Activated naive CD4-positive, alpha-beta T cell treated with anti-CD3 and anti-CD28 coated beads, Interleukin-2, amount 50 U/mL, for 16 hours (primary cell): ENCODE measurements around the gene C2orf68.
"Not testable (repeated sequence)": the region's sequence is repeated elsewhere in the genome, so short reads cannot be mapped to it uniquely, and the experiment has no call there.

ENCODE experiments used
- DNase-seq: peaks from one replicate; pipeline ENCODE4 v3.0.0-alpha.2; 2020

Gene C2orf68

DNA sequence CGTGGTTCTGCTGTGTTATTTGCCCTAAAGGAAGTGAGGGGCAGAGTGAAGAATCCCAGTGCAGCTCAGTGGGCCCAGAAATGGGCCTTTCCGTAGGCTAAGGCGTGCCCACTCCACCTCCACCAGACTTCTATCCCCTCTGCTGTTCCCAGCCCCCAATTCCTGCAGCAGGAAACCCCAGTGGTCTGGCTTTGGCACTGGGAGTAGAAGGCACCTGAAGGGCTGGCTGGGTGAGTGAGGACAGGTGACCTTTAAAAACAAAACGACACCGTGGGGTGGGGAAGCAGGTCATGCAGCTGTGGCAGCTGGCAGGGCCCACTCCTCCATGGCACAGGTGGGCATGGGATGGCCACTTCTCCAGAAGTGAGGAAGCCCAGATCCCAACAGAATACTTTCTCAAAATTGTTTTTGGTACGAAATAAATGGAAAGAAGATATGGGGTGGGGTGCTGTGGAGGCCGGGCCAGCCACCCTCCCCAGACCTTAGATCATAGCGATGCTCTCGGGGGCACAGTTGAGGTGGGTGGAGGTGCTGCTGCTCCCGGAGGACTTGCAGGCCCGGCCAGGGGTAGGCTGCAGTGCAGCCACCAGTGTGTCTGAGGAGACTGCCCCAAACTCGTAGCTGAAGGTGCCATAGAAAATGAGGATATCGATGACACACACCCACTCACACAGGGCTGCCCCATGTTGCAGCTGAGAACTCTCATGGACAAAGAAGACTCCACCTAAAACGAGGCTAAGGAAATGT is 13.1 kb downstream of the C2orf68 start:
- no peak for DNase-seq

GRCh38 chr2:85597241-85597640 is 14.6 kb downstream of the C2orf68 start:
- no peak for DNase-seq

DNA sequence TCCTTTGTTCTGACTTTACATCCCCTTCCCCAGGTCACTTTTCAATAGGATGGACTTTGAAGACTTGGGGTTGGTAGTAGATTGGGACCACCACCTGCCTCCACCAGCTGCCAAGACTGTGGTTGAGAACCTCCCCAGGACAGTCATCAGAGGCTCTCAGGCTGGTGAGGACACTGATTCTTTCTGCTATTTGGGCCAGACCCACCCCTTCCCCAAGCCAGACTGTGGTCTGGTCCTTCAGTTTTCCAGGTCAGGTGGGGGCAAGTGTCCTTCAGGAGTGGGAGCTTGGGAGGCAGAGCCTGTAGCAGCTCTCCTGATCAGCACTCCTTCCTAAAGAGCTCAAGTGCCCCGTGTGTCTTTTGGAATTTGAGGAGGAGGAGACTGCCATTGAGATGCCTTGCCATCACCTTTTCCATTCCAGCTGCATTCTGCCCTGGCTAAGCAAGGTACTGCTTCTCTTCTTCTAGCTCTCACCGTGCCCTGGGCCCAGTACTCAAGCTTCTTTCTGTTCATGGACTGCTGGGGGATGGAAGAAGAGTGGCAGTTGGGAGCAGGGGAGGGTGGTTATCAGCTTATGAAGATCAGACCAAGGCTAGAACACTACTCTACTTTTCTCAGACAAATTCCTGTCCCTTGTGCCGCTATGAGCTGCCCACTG is 15.3 kb downstream of the C2orf68 start:
- DNase-seq = no peak

GRCh38 chr2:85596026-85596333 is 15.9 kb downstream of the C2orf68 start:
- DNase-seq = peak; percentile 42

DNA sequence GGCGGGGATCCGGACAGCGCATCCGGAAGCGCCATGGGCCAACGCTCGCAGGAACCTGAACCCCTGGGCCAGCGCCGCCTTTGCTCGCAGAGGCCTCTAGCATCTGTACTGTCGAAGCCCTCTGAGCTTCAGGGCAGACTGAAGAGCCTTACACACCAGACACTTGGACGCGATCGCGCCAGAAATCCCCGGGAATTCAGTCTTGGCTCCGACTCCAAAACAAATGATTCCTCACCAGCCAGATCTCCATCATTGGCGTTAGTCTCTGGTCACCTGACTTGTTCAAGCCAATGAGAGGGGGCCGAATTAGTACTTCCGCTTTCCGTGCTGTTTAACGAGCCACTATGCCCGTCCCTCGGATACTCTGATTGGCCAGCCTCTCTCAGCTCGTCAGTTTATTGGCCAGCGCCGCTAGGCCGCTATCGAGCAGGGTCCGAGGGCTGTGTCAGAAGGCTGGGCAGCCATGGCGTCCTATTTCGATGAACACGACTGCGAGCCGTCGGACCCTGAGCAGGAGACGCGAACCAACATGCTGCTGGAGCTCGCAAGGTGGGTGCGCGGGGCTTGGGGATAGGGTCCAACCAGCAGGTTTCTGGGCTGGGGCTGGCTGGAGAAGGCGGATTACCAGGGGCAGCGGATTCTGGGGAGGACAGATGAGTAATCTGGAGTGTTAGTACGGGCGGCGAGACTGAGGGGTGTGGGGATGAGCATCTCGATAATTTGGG is 16.4 kb downstream of the C2orf68 start, which contains the start of gene RNF181:
TSS of gene RNF181 (plus strand) at position 445 of the 725 bp plus-strand sequence. CDS start at position 464, 19 bp downstream.
- DNase-seq = peak; percentile 88

DNA sequence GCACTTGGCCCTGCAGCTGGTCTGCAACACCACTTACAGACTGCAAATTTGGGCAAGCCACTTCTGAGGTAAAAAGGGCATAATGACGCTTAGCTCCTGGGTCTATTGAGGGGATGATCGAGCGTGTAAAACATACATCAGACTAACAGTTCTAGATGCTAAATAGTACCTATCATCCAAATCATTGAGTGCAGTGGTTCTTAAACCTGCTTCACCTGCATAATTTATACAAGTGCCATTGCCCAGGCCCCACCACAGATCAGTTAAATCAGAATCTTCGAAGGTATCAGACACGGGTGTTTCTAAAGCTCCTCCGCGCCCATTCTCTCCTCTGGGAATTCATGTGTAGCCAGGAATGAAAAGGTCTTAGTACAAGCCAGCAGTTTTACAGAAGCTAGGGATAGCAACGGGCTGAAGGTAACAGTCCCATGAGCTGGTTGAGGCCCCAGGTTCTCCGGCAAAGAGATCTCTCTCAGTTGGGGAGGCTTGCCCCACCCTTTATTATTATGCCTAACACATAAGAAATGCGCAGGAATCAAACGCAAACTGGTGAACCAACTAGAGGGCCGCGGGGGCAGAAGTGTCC is 17.1 kb downstream of the C2orf68 start:
- DNase-seq = no peak

DNA sequence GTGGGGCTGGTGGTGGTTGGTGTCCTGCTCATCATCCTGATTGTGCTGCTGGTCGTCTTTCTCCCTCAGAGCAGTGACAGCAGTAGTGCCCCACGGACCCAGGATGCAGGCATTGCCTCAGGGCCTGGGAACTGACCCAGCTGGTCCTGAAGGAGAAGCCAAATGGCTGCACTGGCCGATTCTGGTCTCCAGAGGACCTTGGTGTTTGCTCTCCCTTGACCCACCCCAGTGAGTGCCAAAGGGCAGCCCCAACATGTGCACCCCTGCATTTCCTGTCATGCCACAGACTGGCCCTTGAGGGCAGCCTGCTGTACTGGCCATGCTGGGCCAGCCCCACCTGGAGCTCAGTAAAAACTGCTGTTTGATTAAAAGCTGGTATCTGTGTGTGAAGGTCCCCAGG is 18.8 kb downstream of the C2orf68 start:
- DNase-seq = no peak

DNA sequence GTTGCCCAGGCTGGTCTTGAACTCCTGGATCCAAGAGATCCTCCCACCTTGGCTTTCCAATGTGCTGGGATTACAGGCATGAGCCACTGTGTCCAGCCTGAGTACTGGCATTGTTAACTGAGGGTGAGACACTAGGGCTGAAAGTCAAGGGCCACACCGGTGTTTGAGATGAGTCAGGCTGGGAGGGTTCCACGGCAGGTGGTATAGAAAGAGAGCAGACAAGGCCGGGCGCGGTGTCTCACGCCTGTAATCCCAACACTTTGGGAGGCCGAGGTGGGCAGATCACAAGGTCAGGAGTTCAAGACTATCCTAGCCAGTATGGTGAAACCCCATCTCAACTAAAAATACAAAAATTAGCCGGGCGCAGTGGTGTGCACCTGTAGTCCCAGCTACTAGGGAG is 19.6 kb downstream of the C2orf68 start:
- not testable (repeated sequence) for DNase-seq

- DNase-seq = no peak
Measured at GRCh38 chr2:85591563-85591962, 20.3 kb downstream of the C2orf68 start.

- no peak for DNase-seq
Measured at GRCh38 chr2:85590950-85591349, 20.9 kb downstream of the C2orf68 start.

- DNase-seq = no peak
Measured at GRCh38 chr2:85589982-85590791, 21.7 kb downstream of the C2orf68 start.

DNA sequence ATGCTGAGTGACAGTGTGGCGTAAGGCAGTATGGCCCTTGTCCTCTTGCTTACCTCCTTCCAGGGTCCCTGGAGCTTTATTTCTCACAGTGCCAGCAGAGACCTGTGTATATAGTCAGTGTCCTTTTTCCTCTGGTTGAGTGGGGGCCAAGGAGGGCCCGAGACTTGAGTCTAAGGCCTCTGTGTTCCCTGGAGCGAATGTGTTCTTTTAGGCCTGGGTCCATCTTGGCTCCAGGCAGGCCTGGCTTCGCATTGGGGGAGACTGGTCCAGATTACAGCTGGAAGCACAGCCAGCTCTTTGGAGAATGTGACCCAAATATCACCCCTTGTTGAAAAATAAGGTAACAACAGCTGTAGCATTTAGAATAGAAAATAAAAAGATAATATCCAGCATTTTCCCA is 22.7 kb downstream of the C2orf68 start:
- DNase-seq = no peak

DNA sequence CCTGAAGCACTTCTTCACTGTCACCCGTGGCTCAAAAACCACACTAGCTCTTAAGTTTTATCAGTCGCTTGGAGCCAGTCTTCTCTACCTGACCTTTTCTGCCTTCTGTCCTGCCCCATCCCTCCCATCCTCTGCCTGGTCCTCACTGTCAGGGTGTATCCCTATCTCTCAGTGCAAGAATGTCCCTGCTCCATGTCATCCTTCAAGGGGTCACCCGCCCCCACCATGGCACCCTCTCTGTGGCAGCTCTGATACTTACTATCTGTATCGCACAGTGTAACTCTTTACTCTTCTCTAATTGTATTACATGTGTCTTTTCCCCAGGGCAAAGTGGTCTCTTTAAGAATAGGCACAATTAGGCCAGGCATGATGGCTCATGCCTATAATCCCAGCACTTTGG is 23.2 kb downstream of the C2orf68 start:
- no peak for DNase-seq

DNA sequence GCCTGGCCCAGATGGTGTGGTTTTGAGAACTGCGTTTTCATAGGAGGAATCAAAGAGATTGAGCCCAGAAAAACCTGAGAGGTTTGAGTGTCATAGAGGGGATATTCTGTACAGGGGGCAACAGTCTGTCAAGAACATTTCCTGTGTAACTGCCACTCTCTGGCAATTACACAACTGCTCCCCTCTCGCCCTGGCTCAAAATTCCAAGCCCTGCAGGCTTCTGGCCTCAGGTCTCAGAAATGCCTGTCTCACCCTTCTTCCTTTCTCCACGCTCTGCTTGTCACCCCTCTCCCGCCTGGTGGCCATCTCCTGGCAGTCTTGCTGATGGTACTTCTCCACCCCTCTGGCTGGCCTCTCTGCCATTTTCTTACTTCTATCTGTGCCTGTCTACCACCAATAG is 23.6 kb downstream of the C2orf68 start:
- DNase-seq = no peak

DNA sequence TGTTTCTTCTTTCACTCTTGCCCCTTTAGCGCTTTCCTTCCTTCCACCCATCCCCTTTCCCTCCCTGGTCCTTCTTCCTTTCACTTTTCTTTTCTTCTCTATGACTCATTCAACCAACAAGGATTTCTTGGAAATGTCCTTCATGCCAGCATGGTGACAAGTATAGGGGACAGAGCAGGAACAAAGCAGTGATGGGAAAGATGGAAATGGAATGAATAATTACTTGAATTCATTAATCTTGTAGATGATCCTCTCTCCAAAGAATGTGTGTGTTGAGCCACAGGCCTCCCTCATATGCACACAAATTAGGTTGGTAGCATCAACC is 26.1 kb downstream of the C2orf68 start:
- DNase-seq = no peak

GRCh38 chr2:85584857-85585780 is 26.7 kb downstream of the C2orf68 start:
- peak; percentile 34 for DNase-seq

- DNase-seq = peak; percentile 37
Measured at GRCh38 chr2:85584354-85584856, 27.5 kb downstream of the C2orf68 start, which contains the start of gene VAMP5. TSS of gene VAMP5 (plus strand) at chr2:85584431. CDS start at chr2:85584491, 60 bp downstream.

DNA sequence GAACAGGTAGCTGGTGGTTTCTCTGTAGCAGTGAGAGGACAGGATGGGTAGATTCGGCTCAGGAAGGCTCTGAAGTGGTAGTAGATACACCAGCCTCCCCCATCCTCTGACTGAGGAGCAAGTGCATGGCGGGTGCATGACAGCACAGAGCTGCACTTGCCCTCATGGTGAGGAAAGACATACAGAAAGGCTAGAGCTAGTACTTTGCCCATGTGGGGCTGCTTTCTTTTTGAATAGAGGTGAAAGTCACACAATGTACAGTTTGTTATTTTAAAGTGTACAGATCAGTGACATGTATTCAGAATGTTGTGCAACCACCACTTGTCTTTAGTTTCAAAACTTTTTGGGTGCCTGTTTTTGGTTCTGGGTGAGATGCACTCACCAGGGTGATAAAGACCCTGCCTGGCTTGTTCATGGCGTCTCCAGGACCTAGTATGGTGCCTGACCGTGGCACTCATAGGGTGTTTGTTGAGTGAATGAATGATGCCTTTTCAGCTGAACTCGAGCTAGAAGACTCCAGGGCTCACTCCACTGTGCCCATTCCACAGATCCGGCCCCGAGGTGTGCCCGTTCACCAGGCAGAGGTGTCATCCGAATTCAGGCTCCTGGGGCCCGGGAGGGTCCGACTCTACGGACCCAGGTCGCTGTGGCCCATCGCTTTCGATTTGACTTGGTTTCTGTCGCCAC is 28.1 kb downstream of the C2orf68 start:
- DNase-seq = peak; percentile 33

GRCh38 chr2:85582492-85582891 is 29.4 kb downstream of the C2orf68 start:
- no peak for DNase-seq

- no peak for DNase-seq
Measured at GRCh38 chr2:85580206-85580605, 31.7 kb downstream of the C2orf68 start.
